ENCODE results near the gene IDS.
"Not testable (repeated sequence)": the region's sequence is repeated elsewhere in the genome, so short reads cannot be mapped to it uniquely, and the experiment has no call there.

Gene IDS

DNA sequence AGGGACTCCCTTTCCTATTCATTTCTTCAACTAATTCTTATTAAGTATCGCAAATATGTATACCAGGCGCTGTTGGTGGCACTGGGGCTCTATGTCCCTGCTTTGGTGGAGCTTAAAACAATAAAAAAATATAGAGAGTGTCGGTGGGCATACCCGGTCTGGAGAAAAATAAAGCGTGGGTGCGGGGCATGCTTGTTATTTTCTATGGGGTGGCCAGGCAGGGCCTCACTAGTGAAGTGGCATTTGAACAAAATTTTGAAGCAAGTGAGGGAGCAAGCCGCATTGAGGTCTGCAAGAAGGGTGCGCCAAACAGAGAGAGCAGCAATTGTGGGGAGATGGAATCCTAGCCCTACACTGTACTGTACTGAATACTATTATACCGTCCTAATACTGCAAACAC is 565 bp upstream of the IDS start (continued):
- TF ChIP-seq ZNF571 (tag by site-specific recombination; IDR thresholded peaks at IDR 0.05) (no peak), ZNF670 (tag by site-specific recombination; IDR thresholded peaks at IDR 0.05; ENCODE audit: low read depth) (no peak), KLF7 (tag by site-specific recombination; IDR thresholded peaks at IDR 0.05; ENCODE audit: borderline replicate concordance) (no peak)
- TF ChIP-seq, protein P1, sequence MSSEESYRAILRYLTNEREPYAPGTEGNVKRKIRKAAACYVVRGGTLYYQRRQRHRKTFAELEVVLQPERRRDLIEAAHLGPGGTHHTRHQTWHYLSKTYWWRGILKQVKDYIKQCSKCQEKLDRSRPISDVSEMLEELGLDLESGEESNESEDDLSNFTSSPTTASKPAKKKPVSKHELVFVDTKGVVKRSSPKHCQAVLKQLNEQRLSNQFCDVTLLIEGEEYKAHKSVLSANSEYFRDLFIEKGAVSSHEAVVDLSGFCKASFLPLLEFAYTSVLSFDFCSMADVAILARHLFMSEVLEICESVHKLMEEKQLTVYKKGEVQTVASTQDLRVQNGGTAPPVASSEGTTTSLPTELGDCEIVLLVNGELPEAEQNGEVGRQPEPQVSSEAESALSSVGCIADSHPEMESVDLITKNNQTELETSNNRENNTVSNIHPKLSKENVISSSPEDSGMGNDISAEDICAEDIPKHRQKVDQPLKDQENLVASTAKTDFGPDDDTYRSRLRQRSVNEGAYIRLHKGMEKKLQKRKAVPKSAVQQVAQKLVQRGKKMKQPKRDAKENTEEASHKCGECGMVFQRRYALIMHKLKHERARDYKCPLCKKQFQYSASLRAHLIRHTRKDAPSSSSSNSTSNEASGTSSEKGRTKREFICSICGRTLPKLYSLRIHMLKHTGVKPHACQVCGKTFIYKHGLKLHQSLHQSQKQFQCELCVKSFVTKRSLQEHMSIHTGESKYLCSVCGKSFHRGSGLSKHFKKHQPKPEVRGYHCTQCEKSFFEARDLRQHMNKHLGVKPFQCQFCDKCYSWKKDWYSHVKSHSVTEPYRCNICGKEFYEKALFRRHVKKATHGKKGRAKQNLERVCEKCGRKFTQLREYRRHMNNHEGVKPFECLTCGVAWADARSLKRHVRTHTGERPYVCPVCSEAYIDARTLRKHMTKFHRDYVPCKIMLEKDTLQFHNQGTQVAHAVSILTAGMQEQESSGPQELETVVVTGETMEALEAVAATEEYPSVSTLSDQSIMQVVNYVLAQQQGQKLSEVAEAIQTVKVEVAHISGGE (tag by site-specific recombination; conservative IDR thresholded peaks at IDR 0.05; ENCODE audit: low read depth) = no peak

DNA sequence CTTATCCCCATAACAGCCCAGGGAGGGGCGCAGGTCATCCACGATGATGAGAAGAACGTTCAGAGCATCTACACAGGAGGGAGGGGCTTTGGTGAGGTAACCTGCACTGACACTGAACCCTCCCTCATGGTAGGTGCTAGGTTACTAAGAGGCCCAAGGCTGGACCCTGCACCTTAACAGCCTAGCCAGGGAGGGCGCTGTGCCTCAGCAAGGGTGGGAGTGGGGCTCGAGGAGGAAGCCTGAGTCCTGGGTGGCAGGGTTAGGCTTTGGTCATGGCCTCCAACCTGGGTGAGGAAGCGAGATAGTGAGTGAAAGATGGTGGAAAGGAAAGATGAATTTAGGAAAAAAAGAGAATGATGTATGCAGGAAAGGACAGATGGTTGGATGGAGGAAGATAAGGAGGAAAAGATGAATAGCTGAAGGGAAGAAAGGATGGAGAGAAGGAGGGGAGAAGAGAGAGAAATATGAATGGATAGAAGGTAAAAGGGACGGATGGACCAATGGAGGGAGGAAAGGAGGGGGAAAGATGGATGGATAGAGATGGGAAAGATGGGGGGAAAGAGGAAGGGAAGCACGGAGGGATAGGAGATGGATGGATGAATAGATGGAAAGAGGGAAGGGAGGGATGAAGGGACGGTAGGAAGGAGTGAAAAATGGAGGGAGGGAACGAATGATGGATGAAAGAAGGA is 736 bp downstream of the IDS start:
- CTCF ChIA-PET = interaction anchor here (0.6 to 1.9 kb wide), 5 partner anchors 8 to 1454 kb away, joined by 3 to 7 read pairs (median 4); no protein-coding TSS in a partner anchor
- peak overlapping the region; percentile 48; the same call in 1 of the 2 replicates for H3K27ac ChIP-seq (ENCODE audit: extremely low read depth, low read depth, low read length)
- no peaks in the 10 kb centered on the region for H3K9me3 ChIP-seq (ENCODE audit: control insufficient read depth, insufficient read depth, low read depth, low read length)
- peaks cover 2% of the 10 kb centered on the region; the same call in 1 of the 2 replicates for H3K4me1 ChIP-seq (ENCODE audit: control insufficient read depth, insufficient read depth, low read length)
- H3K36me3 ChIP-seq (ENCODE audit: control insufficient read depth in 2 of 2, insufficient read depth in 1 of 2, low read length in 2 of 2) = peaks cover 7 to 36% of the 10 kb centered on the region in 2 experiments; a peak in 1 of 3 replicates
- peak overlapping the region; percentile 58 for H3K4me3 ChIP-seq (ENCODE audit: low read depth, low read length)
- TF ChIP-seq ZNF670 (tag by site-specific recombination; IDR thresholded peaks at IDR 0.05; ENCODE audit: low read depth) = no peak
- peak; percentile 31; the same call in 1 of the 2 replicates for TF ChIP-seq KLF1 (tag by site-specific recombination; IDR thresholded peaks at IDR 0.05)
- TF ChIP-seq ZBTB20 (tag by site-specific recombination; IDR thresholded peaks at IDR 0.05) = peak; percentile 93
- TF ChIP-seq KLF17 (tag by site-specific recombination; IDR thresholded peaks at IDR 0.05) = peak; percentile 23; the same call in 1 of the 2 replicates
- 0 out of 2 replicates have a peak, but pooled peaks have one; percentile 10 for TF ChIP-seq HOXD13 (CRISPR knock-in tag; IDR thresholded peaks at IDR 0.05; ENCODE audit: borderline replicate concordance)
- TF ChIP-seq IKZF3 (tag by site-specific recombination; IDR thresholded peaks at IDR 0.05) = no peak
- peak; percentile 30; the same call in 1 of the 2 replicates for TF ChIP-seq SALL2 (tag by site-specific recombination; IDR thresholded peaks at IDR 0.05; ENCODE audit: borderline replicate concordance)
- no peak for TF ChIP-seq INSM2 (tag by site-specific recombination; IDR thresholded peaks at IDR 0.05)
- TF ChIP-seq ZNF157 (tag by site-specific recombination; IDR thresholded peaks at IDR 0.05) = 0 out of 2 replicates have a peak, but pooled peaks have one; percentile 49
- TF ChIP-seq ZNF366 (tag by site-specific recombination; conservative IDR thresholded peaks at IDR 0.05) = peak; percentile 100
- TF ChIP-seq ZNF76 (tag by site-specific recombination; IDR thresholded peaks at IDR 0.05; ENCODE audit: borderline replicate concordance, low read depth) = no peak
- TF ChIP-seq, protein P2, sequence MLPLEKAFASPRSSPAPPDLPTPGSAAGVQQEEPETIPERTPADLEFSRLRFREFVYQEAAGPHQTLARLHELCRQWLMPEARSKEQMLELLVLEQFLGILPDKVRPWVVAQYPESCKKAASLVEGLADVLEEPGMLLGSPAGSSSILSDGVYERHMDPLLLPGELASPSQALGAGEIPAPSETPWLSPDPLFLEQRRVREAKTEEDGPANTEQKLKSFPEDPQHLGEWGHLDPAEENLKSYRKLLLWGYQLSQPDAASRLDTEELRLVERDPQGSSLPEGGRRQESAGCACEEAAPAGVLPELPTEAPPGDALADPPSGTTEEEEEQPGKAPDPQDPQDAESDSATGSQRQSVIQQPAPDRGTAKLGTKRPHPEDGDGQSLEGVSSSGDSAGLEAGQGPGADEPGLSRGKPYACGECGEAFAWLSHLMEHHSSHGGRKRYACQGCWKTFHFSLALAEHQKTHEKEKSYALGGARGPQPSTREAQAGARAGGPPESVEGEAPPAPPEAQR (tag by site-specific recombination; IDR thresholded peaks at IDR 0.05) = 0 out of 2 replicates have a peak, but pooled peaks have one; percentile 64
- no peak for TF ChIP-seq ZNF701 (tag by site-specific recombination; IDR thresholded peaks at IDR 0.05)
- POLR2A ChIA-PET = interaction anchor here (0.7 to 1.8 kb wide), 4 partner anchors 8 to 66 kb away, joined by 5 to 19 read pairs (median 6); partner anchors contain the start of gene EOLA1

- H3K4me3 ChIP-seq (ENCODE audit: low read depth, low read length); POLR2A ChIA-PET; H3K9me3 ChIP-seq (ENCODE audit: control insufficient read depth, insufficient read depth, low read depth, low read length); H3K27ac ChIP-seq (ENCODE audit: extremely low read depth, low read depth, low read length); H3K4me1 ChIP-seq (ENCODE audit: control insufficient read depth, insufficient read depth, low read length): not testable (repeated sequence)
- peaks cover 14 to 45% of the 10 kb centered on the region in 2 experiments; a peak in 2 of 3 replicates for H3K36me3 ChIP-seq (ENCODE audit: control insufficient read depth in 2 of 2, insufficient read depth in 1 of 2, low read length in 2 of 2)
- CTCF ChIA-PET = interaction anchor here (0.6 to 1.9 kb wide), 3 partner anchors 9 to 1453 kb away, joined by 3 to 7 read pairs (median 4); no protein-coding TSS in a partner anchor
Observed at GRCh38 chrX:149503446-149503845, 1.7 kb downstream of the IDS start.

All from HEK293 (cell line).